Endodermal cell (in vitro differentiated cells): ENCODE data around the gene PRPF38B. TPM values are rescaled to one million over a fixed set of nuclear protein-coding genes. Genes with fewer than 3 reads are reported as not detected.

ENCODE experiments used
- DNase-seq: peaks from one replicate; pipeline ENCODE4 v3.0.0-alpha.2; 2017
- H3K27ac ChIP-seq: 2 replicates; pipeline ENCODE4 v1.5.1; 2013; ENCODE audit warnings: mild to moderate bottlenecking, low read depth, low read length, moderate library complexity
- H3K27me3 ChIP-seq: 2 replicates; pipeline ENCODE4 v1.6.1; 2013; ENCODE audit warnings: mild to moderate bottlenecking, low read length, moderate library complexity; ENCODE audit not compliant: insufficient read depth, control insufficient read depth, poor library complexity, severe bottlenecking
- H3K36me3 ChIP-seq: 2 replicates; pipeline ENCODE4 v1.7.0; 2013; ENCODE audit warnings: mild to moderate bottlenecking, low read length, moderate library complexity; ENCODE audit not compliant: control insufficient read depth, insufficient read depth
- H3K4me1 ChIP-seq: one replicate; pipeline ENCODE4 v1.7.0; 2013; ENCODE audit warnings: low read length; ENCODE audit not compliant: control insufficient read depth, insufficient read depth
- H3K4me3 ChIP-seq: 2 replicates; pipeline ENCODE4 v1.5.1; 2013; ENCODE audit warnings: mild to moderate bottlenecking, low read length, moderate library complexity
- H3K9ac ChIP-seq: 2 replicates; pipeline ENCODE4 v1.6.1; 2013; ENCODE audit warnings: mild to moderate bottlenecking, low read length, moderate library complexity; ENCODE audit not compliant: poor library complexity, severe bottlenecking; ENCODE audit errors: extremely low read depth
- H3K9me3 ChIP-seq: 2 replicates; pipeline ENCODE4 v1.6.1; 2013; ENCODE audit warnings: mild to moderate bottlenecking, low read length, moderate library complexity; ENCODE audit not compliant: control insufficient read depth
- H3K27ac Mint-ChIP-seq: 2 replicates; pipeline ENCODE4 v1.8.0; 2020; ENCODE audit warnings: mixed read lengths
- H3K27me3 Mint-ChIP-seq: 2 replicates; pipeline ENCODE4 v1.8.0; 2021; ENCODE audit warnings: mild to moderate bottlenecking, mixed read lengths; ENCODE audit not compliant: insufficient read depth
- H3K36me3 Mint-ChIP-seq: 2 replicates; pipeline ENCODE4 v1.8.0; 2020; ENCODE audit warnings: low read depth, mixed read lengths
- H3K4me1 Mint-ChIP-seq: 2 replicates; pipeline ENCODE4 v1.8.0; 2020; ENCODE audit warnings: mixed read lengths
- H3K4me3 Mint-ChIP-seq: 2 replicates; pipeline ENCODE4 v1.8.0; 2020; ENCODE audit warnings: mild to moderate bottlenecking, moderate library complexity, mixed read lengths
- H3K9me3 Mint-ChIP-seq: 2 replicates; pipeline ENCODE4 v1.8.0; 2020; ENCODE audit warnings: mild to moderate bottlenecking, mixed read lengths
- CTCF ChIP-seq: fragments of 200-600 bp; sonication (generic); conservative IDR thresholded peaks from 2 replicates; pipeline ENCODE4 v1.5.0; 2021; ENCODE audit warnings: antibody characterized with exemption, mild to moderate bottlenecking
- WGBS, 2 experiments: methylation state at CpG; one replicate each; pipeline versions ENCODE4 v1.1.5 to v1.1.7; 2013; ENCODE audit warnings: missing lambda C conversion rate in 2 of 2, mixed read lengths in 1 of 2; ENCODE audit not compliant: insufficient coverage in 1 of 2, insufficient read length in 1 of 2; 5-methylcytosine and 5-hydroxymethylcytosine counted together
- total RNA-seq, 2 donors: library from RNA; stranded (reverse); fragmentation: NEBNext Ultra II Directional in 1 of 2; extraction: Animal tissue kit (Norgen Biotek cat#: 25700) in 1 of 2; gene quantifications; 2 replicates in 1 of 2; 3 replicates in 1 of 2; pipeline ENCODE4 v1.2.1, GENCODE V29; 2021

Gene PRPF38B
- total RNA-seq, 2 donors from 2014 or later, result 45.0 to 47.3 TPM

DNA sequence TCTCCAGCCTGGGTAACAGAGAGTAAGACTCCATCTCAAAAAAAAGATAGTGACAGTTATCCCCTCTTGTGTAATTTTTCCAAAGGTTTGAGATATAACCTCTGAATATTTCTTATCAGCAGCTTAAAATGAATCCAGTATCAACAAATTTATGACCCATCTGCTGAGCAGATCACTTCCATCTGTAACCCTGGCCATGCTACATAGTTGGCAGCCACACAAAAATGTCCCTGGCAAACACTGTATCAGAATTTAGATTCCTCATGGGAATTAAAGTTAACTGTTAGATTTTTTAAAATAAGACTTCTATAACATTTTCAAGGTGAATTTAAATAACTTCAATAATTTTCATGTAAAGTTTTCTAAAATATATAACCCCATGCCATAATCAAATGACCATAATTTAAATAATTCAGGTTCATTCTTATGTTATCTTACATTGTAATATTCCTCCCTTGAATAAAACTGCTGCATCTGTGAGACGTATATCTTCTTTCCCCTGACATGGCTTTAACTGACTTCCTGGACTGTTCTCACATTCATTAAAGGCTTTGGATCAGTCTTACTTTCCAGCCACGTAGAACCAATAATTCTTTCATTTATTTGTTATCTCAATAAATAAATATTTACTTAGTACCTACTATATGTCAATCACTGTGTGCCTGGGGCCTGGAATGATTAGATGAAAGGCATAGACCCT lies 5.3 kb upstream of the PRPF38B start:
- Histone ChIP-seq H3K9me3 (peaks cover 11% of the 10 kb centered on the region), H3K9ac (no peak overlapping the region), H3K27me3 (no peaks in the 10 kb centered on the region), H3K36me3 (no peaks in the 10 kb centered on the region), H3K4me1 (no peaks in the 10 kb centered on the region), H3K27ac (no peak overlapping the region), H3K4me3 (no peak overlapping the region)
- H3K27me3 Mint-ChIP-seq, result peaks cover 9% of the 10 kb centered on the region
- WGBS, 2 experiments, result 86 to 87% methylated on average over 1 to 2 of the region's 2 CpGs
- peaks cover under 1% of the 10 kb centered on the region for H3K36me3 Mint-ChIP-seq
- no peak for DNase-seq
- TF ChIP-seq CTCF, result no peak
- no peak overlapping the region for H3K4me3 Mint-ChIP-seq
- H3K9me3 Mint-ChIP-seq, result peaks cover 5% of the 10 kb centered on the region
- no peak overlapping the region for H3K27ac Mint-ChIP-seq
- H3K4me1 Mint-ChIP-seq, result peaks cover 15% of the 10 kb centered on the region

DNA sequence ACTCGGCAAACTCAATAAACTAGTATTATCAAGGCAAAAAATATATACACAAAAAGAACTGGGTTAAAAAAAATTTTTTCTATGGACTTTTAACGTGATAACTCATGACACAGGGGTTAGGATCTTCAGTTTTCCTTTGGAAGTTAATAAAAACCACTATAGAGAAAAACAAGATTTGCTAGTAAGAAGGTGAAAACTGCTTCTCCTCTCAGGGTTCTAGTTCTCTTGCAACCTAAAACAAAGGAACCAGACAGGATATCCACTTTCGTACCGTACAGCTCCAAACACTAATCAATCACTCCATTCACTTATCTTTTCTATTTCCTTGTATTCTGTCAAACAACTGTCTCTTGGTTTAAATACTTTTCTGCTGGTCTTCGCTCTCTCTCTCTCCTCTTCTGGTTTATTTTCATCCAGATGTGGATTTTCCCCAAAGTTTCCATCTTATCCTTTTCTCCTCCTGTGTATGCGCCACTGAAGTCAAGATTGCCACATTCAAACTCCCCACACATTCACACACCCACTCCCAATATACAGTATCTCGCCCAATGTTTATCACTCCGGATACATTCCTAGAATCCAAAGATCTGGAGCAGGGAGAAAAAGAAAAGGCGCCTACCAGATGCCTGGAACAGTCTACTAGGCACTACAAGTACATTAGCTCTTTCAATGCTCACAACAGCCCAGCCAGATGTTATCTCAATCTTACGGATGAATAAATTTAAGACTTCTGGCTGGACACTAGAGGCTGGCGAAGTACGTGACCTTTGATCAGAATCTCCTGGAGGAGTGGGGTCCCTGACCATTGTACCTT lies 775 bp upstream of the PRPF38B start:
- H3K4me3 ChIP-seq, result peak overlapping the region; percentile 98
- peak overlapping the region; percentile 100 for H3K27ac Mint-ChIP-seq

More for the DNA sequence above, 775 bp upstream of the PRPF38B start:
- peaks cover 18% of the 10 kb centered on the region for H3K36me3 ChIP-seq
- 40 to 43% methylated on average over 9 to 12 of the region's 12 CpGs for WGBS, 2 experiments
- no peaks in the 10 kb centered on the region for H3K4me1 ChIP-seq
- DNase-seq, result no peak
- H3K9me3 ChIP-seq, result no peaks in the 10 kb centered on the region
- H3K9ac ChIP-seq, result peak overlapping the region; percentile 90
- Mint-ChIP-seq H3K9me3 (no peaks in the 10 kb centered on the region), H3K36me3 (peaks cover 12% of the 10 kb centered on the region), H3K27me3 (peaks cover 9% of the 10 kb centered on the region), H3K4me1 (peaks cover 19% of the 10 kb centered on the region), H3K4me3 (peak overlapping the region; percentile 99)
- no peak overlapping the region for H3K27ac ChIP-seq
- TF ChIP-seq CTCF, result no peak
- H3K27me3 ChIP-seq, result no peaks in the 10 kb centered on the region
